ENCODE results near the gene SYNE1. TPM values are rescaled to one million over a fixed set of nuclear protein-coding genes. Genes with fewer than 3 reads are reported as not detected.

SYNE1 gene
- total and polyA plus RNA-seq, 10 of the 15 experiments (the other 5 are each of a cell fraction or from before 2014, with no cell fraction given): 2.3 to 28.7 (median 14.1) TPM

DNA sequence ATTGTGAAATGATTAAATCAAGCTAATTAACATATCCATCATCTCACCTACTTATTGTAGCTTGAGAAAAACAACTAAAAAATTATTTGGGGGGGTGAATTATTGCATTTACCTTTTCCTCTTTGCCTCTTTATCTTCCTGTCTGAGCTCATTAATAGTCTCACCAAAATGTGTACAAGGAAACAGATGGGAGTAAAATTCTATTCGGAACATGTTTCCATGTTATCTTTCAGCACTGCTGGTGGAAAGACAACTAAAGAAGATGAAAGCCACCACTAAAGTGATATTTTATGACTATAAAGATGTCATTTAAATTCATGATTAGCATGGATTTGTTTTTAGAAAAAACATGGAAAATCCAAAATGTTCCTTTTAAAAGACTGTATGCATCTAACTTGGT, 102.6 kb downstream of the SYNE1 start:
- in situ Hi-C loops (cut with MboI): no loop called here
- no peaks in the 10 kb centered on the region for H3K4me1 ChIP-seq (ENCODE audit: control insufficient read depth, insufficient read depth, low read length)
- WGBS (ENCODE audit: insufficient coverage, insufficient replicate concordance, low lambda C conversion rate, missing lambda C conversion rate): 38% methylated on average over 1 of the region's 1 CpG

DNA sequence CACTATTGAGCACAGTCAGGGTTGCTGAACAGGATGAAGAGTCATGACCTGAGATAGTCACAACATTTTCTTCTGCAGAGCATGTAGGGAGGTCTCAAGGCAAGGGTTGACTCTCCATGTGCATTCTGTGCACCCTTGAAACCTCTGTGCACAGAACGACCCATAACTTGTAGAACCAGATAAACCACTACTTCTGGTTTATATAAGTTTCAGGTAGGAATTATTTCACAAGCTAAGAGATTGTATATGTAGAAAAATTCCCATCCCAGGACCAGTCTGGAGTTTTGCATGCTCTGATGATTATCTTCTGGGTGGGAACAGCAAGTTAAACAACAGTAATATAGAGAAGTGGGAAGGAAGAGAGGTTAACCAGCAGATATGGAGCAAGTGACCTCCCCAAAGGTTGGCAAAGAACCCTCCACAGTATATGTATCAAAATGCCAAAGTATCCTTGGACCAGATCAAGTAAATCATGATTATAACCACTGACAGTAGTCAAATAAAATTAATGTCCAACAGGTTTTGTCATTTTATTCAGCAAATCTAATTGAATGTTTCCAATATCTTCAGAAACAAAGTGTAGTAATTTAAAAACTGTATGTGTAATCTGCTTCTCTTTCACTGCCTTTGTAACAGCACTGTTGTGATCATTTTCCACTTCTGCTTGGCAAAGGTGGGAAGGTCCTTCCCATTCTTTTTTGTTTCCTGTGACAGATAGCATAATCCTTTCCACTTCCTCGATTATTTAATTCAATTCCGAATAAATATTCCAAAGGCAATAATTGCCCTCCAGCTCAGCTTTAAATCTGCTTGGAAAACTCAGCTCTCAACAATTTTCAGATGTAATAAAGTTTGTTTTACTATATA, 104.4 kb downstream of the SYNE1 start:
- intact Hi-C loops (cut with micrococcal nuclease; ENCODE audit: unreplicated experiment): no loop called here
- no peaks in the 10 kb centered on the region for H3K9me3 ChIP-seq (replicated peaks; ENCODE audit: control insufficient read depth, insufficient read depth, low read length)
- BruUV-seq (replicated peaks): no TSS peak
- ChIA-PET CTCF (interaction anchor here (0.6 kb wide), 1 partner anchor 411 kb away, joined by 3 read pairs; no protein-coding TSS in a partner anchor), POLR2A (no interaction called here), RAD21 (ENCODE audit: unreplicated experiment) (no interaction called here), SMC1A (ENCODE audit: uncharacterized antibody, unreplicated experiment) (no interaction called here)
- no peak overlapping the region for H3K9ac ChIP-seq (ENCODE audit: control insufficient read depth, insufficient read depth, low read length)
- in situ Hi-C loops (cut with MboI): no loop called here
- H3K4me3 ChIP-seq: no peak overlapping the region
- H3K4me1 ChIP-seq (ENCODE audit: control insufficient read depth, insufficient read depth, low read length): no peaks in the 10 kb centered on the region
- FAIRE-seq: no peak
- no peaks in the 10 kb centered on the region for H3K36me3 ChIP-seq (ENCODE audit: control insufficient read depth in 2 of 2, insufficient read depth in 2 of 2, low read length in 1 of 2)
- no peak overlapping the region for H2AFZ ChIP-seq (ENCODE audit: control insufficient read depth, low read depth, low read length)
- no peaks in the 10 kb centered on the region for H4K20me1 ChIP-seq (ENCODE audit: control insufficient read depth, insufficient read depth)
- H3K27ac ChIP-seq (ENCODE audit: control insufficient read depth, insufficient read depth): no peak overlapping the region
- no peaks in the 10 kb centered on the region for H3K27me3 ChIP-seq (replicated peaks in 1 of 2; ENCODE audit: control insufficient read depth in 2 of 2, insufficient read depth in 2 of 2, low read length in 1 of 2)
- no peaks in the 10 kb centered on the region for H3K79me2 ChIP-seq (ENCODE audit: control insufficient read depth, insufficient read depth, low read length)
- H3K4me2 ChIP-seq (ENCODE audit: control insufficient read depth, insufficient read depth): no peak overlapping the region
- WGBS (ENCODE audit: insufficient coverage, insufficient replicate concordance, low lambda C conversion rate, missing lambda C conversion rate): 2% methylated on average over 3 of the region's 3 CpGs
- ATAC-seq: no peak
- no peak for DNase-seq (ENCODE audit: low read depth, low spot score)
- TF ChIP-seq, protein P1, sequence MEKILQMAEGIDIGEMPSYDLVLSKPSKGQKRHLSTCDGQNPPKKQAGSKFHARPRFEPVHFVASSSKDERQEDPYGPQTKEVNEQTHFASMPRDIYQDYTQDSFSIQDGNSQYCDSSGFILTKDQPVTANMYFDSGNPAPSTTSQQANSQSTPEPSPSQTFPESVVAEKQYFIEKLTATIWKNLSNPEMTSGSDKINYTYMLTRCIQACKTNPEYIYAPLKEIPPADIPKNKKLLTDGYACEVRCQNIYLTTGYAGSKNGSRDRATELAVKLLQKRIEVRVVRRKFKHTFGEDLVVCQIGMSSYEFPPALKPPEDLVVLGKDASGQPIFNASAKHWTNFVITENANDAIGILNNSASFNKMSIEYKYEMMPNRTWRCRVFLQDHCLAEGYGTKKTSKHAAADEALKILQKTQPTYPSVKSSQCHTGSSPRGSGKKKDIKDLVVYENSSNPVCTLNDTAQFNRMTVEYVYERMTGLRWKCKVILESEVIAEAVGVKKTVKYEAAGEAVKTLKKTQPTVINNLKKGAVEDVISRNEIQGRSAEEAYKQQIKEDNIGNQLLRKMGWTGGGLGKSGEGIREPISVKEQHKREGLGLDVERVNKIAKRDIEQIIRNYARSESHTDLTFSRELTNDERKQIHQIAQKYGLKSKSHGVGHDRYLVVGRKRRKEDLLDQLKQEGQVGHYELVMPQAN (conservative IDR thresholded peaks at IDR 0.05): no peak
- TF ChIP-seq, protein P2, sequence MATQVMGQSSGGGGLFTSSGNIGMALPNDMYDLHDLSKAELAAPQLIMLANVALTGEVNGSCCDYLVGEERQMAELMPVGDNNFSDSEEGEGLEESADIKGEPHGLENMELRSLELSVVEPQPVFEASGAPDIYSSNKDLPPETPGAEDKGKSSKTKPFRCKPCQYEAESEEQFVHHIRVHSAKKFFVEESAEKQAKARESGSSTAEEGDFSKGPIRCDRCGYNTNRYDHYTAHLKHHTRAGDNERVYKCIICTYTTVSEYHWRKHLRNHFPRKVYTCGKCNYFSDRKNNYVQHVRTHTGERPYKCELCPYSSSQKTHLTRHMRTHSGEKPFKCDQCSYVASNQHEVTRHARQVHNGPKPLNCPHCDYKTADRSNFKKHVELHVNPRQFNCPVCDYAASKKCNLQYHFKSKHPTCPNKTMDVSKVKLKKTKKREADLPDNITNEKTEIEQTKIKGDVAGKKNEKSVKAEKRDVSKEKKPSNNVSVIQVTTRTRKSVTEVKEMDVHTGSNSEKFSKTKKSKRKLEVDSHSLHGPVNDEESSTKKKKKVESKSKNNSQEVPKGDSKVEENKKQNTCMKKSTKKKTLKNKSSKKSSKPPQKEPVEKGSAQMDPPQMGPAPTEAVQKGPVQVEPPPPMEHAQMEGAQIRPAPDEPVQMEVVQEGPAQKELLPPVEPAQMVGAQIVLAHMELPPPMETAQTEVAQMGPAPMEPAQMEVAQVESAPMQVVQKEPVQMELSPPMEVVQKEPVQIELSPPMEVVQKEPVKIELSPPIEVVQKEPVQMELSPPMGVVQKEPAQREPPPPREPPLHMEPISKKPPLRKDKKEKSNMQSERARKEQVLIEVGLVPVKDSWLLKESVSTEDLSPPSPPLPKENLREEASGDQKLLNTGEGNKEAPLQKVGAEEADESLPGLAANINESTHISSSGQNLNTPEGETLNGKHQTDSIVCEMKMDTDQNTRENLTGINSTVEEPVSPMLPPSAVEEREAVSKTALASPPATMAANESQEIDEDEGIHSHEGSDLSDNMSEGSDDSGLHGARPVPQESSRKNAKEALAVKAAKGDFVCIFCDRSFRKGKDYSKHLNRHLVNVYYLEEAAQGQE (IDR thresholded peaks at IDR 0.05; ENCODE audit: low read depth, low read length): no peak
- TF ChIP-seq SP1 (IDR thresholded peaks at IDR 0.05; ENCODE audit: low read depth, low read length): no peak

More for the DNA sequence above, 102.6 kb downstream of the SYNE1 start:
- no peak overlapping the region for H3K9ac ChIP-seq (ENCODE audit: control insufficient read depth, insufficient read depth, low read length)
- intact Hi-C loops (cut with micrococcal nuclease; ENCODE audit: unreplicated experiment): no loop called here
- H3K36me3 ChIP-seq (ENCODE audit: control insufficient read depth in 2 of 2, insufficient read depth in 2 of 2, low read length in 1 of 2): no peaks in the 10 kb centered on the region
- H3K4me3 ChIP-seq: no peak overlapping the region
- FAIRE-seq (no peak), ATAC-seq (no peak), DNase-seq (ENCODE audit: low read depth, low spot score) (no peak)
- SMC1A ChIA-PET (ENCODE audit: uncharacterized antibody, unreplicated experiment): no interaction called here
- TF ChIP-seq SMARCA5 (IDR thresholded peaks at IDR 0.05): no peak
- no peak for TF ChIP-seq ZNF622 (IDR thresholded peaks at IDR 0.05)
- TF ChIP-seq HDAC2 (IDR thresholded peaks at IDR 0.05): no peak
- no peaks in the 10 kb centered on the region for H3K79me2 ChIP-seq (ENCODE audit: control insufficient read depth, insufficient read depth, low read length)
- BruUV-seq (replicated peaks): no TSS peak
- CTCF ChIA-PET: interaction anchor here (1.3 kb wide), 1 partner anchor 414 kb away, joined by 3 read pairs; no protein-coding TSS in a partner anchor
- H3K27me3 ChIP-seq (replicated peaks in 1 of 2; ENCODE audit: control insufficient read depth in 2 of 2, insufficient read depth in 2 of 2, low read length in 1 of 2): no peaks in the 10 kb centered on the region
- H3K9me3 ChIP-seq (replicated peaks; ENCODE audit: control insufficient read depth, insufficient read depth, low read length): no peaks in the 10 kb centered on the region
- no peaks in the 10 kb centered on the region for H4K20me1 ChIP-seq (ENCODE audit: control insufficient read depth, insufficient read depth)
- RAD21 ChIA-PET (ENCODE audit: unreplicated experiment): no interaction called here
- no peak overlapping the region for H2AFZ ChIP-seq (ENCODE audit: control insufficient read depth, low read depth, low read length)
- H3K27ac ChIP-seq (ENCODE audit: control insufficient read depth, insufficient read depth): no peak overlapping the region
- POLR2A ChIA-PET: no interaction called here
- no peak overlapping the region for H3K4me2 ChIP-seq (ENCODE audit: control insufficient read depth, insufficient read depth)
